ENCODE data around the gene EXTL1. TPM values are rescaled to one million over a fixed set of nuclear protein-coding genes. Genes with fewer than 3 reads are reported as not detected.

The EXTL1 gene
- total and polyA plus RNA-seq, 2 donors (not counting 3 experiments of a cell fraction or from before 2014, with no cell fraction given), result not detected

- Histone ChIP-seq H3K27ac (ENCODE audit: insufficient read depth, low read depth, low read length) (no peak overlapping the region), H3K4me2 (ENCODE audit: insufficient read depth, low read length) (no peak overlapping the region), H2AFZ (ENCODE audit: low read depth, low read length) (no peak overlapping the region), H3K9me1 (replicated peaks; ENCODE audit: control insufficient read depth, extremely low read depth, insufficient read depth, low read length) (no peaks in the 10 kb centered on the region), H3K9me3 (replicated peaks; ENCODE audit: control insufficient read depth, insufficient read depth, low read length) (no peaks in the 10 kb centered on the region), H3K27me3 (ENCODE audit: control insufficient read depth in 2 of 2, insufficient read depth in 2 of 2, low read length in 2 of 2) (peaks cover 2 to 4% of the 10 kb centered on the region in 2 experiments), H3K36me3 (ENCODE audit: control insufficient read depth in 2 of 2, extremely low read depth in 1 of 2, insufficient read depth in 2 of 2, low read length in 2 of 2) (no peaks in the 10 kb centered on the region), H4K20me1 (replicated peaks; ENCODE audit: control insufficient read depth, extremely low read depth, insufficient read depth, low read length) (no peaks in the 10 kb centered on the region), H3K4me1 (ENCODE audit: control insufficient read depth, extremely low read depth, insufficient read depth, low read length) (no peaks in the 10 kb centered on the region), H3K79me2 (ENCODE audit: control insufficient read depth, insufficient read depth, low read length) (no peaks in the 10 kb centered on the region), H3K9ac (replicated peaks; ENCODE audit: extremely low read depth, insufficient read depth, low read length) (no peak overlapping the region), H3K4me3 (replicated peaks in 1 of 3; ENCODE audit: insufficient read depth in 1 of 3, low read depth in 1 of 3, low read length in 3 of 3) (no peak overlapping the region)
- ChIA-PET CTCF (interaction anchor here (1.2 kb wide), 1 partner anchor 130 kb away, joined by 4 read pairs; no protein-coding TSS in a partner anchor), POLR2A (no interaction called here)
- dilution Hi-C loops (cut with MboI; ENCODE audit: extremely low pct_ligation_motif_present, low sequenced_read_pairs), result no loop called here
- BruUV-seq (replicated peaks), result no TSS peak
- intact Hi-C loops (cut with micrococcal nuclease), result no loop called here
- no peak for TF ChIP-seq FOS (IDR thresholded peaks at IDR 0.05; ENCODE audit: borderline replicate concordance, insufficient read depth, low read length)
- no peak for TF ChIP-seq EZH2 (IDR thresholded peaks at IDR 0.05; ENCODE audit: borderline replicate concordance, low read depth, low read length, severe bottlenecking)
- no peak for TF ChIP-seq JUN (IDR thresholded peaks at IDR 0.05; ENCODE audit: borderline replicate concordance, insufficient read depth, insufficient read length, low read depth)
- TF ChIP-seq CTCF (IDR thresholded peaks at IDR 0.05; ENCODE audit: extremely low read depth in 1 of 2, insufficient read depth in 1 of 2, low read depth in 1 of 2, low read length in 2 of 2), result no peak
- TF ChIP-seq MAX (IDR thresholded peaks at IDR 0.05; ENCODE audit: insufficient read depth, insufficient read length), result no peak
- no peak for TF ChIP-seq POLR2A (IDR thresholded peaks at IDR 0.05; ENCODE audit: low read depth, low read length)
- no peak for TF ChIP-seq POLR2AphosphoS5 (IDR thresholded peaks at IDR 0.05; ENCODE audit: insufficient read depth, low read depth, low read length)
- TF ChIP-seq MYC (IDR thresholded peaks at IDR 0.05; ENCODE audit: low read depth, low read length), result no peak
- TF ChIP-seq GATA2 (IDR thresholded peaks at IDR 0.05; ENCODE audit: insufficient read depth, insufficient read length, low read depth, low read length), result no peak
- FAIRE-seq (no peak), DNase-seq (ENCODE audit: low read depth, low spot score) (no peak)
Observed at GRCh38 chr1:26025060-26025459, 3.5 kb downstream of the EXTL1 start.
